ENCODE measurements around the gene CFAP73.

DNA sequence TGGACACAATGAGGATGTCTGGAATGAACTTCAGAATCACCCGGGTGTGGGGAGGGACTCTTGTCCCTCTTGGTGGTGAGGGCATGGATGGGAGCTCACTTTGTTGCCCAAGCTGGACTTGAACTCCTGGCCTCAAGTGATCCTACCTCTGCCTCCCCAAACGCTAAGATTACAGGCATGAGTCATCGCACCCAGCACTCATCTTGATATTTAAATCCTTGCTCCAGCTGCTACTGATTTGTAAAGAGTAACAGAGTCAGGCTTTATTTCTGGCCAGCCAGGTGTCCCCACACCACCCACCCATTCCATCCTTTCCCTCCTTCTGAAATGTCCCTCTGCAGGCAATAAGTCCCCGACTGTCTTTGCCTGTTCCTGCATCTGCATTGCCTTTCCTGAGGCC is 30.8 kb downstream of the CFAP73 start:
- TF ChIP-seq, protein P1, sequence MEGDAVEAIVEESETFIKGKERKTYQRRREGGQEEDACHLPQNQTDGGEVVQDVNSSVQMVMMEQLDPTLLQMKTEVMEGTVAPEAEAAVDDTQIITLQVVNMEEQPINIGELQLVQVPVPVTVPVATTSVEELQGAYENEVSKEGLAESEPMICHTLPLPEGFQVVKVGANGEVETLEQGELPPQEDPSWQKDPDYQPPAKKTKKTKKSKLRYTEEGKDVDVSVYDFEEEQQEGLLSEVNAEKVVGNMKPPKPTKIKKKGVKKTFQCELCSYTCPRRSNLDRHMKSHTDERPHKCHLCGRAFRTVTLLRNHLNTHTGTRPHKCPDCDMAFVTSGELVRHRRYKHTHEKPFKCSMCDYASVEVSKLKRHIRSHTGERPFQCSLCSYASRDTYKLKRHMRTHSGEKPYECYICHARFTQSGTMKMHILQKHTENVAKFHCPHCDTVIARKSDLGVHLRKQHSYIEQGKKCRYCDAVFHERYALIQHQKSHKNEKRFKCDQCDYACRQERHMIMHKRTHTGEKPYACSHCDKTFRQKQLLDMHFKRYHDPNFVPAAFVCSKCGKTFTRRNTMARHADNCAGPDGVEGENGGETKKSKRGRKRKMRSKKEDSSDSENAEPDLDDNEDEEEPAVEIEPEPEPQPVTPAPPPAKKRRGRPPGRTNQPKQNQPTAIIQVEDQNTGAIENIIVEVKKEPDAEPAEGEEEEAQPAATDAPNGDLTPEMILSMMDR (IDR thresholded peaks at IDR 0.05; ENCODE audit: low read depth, low read length): no peak
- no peak for TF ChIP-seq MYC (IDR thresholded peaks at IDR 0.05; ENCODE audit: low read depth, low read length)
- TF ChIP-seq, protein P2, sequence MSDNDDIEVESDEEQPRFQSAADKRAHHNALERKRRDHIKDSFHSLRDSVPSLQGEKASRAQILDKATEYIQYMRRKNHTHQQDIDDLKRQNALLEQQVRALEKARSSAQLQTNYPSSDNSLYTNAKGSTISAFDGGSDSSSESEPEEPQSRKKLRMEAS (IDR thresholded peaks at IDR 0.05; ENCODE audit: low read depth, low read length): no peak
